GM19395 (cell line): ENCODE data around the gene KIF3C.
"Not testable (repeated sequence)": the region's sequence is repeated elsewhere in the genome, so short reads cannot be mapped to it uniquely, and the experiment has no call there.

ENCODE experiments used
- ATAC-seq: cut with Tn5 transposase; IDR thresholded peaks from one replicate; pipeline ENCODE4 v1.9.1; 2021; ENCODE audit warnings: mild to moderate bottlenecking, moderate library complexity; ENCODE audit not compliant: unreplicated experiment

KIF3C gene

DNA sequence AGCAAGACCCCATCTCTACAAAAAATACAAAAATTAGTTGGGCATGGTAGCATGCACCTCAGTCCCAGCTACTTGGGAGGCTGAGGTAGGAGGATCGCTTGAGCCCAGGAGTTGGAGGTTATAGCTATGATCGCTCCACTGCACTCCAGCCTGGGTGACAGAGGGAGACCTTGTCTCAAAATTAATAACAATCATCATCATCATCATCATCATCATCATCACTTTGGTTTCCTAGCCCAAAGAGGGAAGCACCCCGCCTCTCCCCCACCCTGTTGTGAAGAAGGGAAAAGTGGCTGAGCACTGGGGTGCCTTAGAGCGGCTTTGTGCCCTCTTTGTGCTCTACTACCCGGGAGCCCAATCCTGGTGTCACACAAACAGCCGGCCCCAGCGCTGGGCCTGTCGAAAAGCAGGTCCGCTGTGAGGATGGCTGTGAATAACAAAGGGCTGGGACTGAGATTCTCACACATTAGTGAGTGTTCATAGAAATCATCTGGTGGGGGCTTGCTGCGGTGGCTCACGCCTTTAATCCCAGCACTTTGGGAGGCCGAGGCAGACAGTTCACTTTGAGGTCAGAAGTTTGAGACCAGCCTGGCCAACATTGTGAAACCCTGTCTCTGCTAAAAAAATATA lies 61.4 kb downstream of the KIF3C start:
- ATAC-seq, result no peak

DNA sequence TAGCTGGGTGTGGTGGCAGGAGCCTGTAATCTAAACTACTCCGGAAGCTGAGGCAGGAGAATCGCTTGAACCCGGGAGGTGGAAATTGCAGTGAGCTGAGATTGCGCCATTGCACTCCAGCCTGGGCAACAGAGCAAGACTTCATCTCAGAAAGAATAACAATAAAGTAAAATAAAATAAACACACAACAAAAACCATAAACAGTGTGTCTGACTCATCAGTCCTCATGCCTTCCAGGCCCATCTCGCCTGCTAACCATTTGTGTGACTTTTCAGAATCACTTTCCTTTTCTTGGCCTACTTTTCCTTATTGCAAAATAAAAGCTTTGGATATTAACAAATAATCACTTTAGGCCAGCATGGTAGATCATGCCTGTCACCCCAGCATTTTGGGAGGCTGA lies 62.0 kb downstream of the KIF3C start:
- ATAC-seq, result no peak

DNA sequence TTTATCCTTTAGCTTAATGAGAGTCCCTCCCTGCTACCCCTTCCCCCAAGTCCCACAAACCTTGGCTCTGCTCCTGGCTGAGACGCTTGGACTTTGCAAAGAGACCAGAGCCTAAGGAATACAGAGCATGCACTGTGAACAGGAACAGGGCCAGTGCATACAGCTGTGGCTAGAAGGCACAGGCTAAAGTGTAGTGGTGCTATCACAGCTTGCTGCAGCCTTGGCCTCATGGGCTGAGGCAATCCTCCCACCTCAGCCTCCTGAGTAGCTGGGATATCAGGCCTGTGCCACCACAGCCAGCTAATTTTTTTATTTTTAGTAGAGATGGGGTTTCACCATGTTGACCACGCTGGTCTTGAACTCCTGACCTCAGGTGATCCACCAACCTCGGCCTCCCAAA lies 64.5 kb downstream of the KIF3C start:
- ATAC-seq, result no peak

DNA sequence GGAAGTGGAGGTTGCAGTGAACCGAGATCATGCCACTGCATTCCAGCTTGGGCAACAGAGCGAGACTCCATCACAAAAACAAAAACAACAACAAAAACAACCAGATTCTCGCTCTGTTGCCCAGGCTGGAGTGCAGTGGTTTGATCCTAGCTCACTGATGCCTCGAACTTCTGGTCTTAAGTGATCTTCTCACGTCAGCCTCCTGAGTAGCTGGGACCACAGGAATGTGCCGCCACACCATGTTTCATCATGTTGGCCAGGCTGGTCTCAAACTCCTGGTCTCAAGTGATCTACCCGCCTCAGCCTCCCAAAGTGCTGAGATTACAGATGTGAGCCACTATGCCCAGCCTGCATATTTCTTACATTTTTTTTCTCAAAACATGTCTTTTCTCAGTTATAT lies 64.9 kb downstream of the KIF3C start:
- not testable (repeated sequence) for ATAC-seq

DNA sequence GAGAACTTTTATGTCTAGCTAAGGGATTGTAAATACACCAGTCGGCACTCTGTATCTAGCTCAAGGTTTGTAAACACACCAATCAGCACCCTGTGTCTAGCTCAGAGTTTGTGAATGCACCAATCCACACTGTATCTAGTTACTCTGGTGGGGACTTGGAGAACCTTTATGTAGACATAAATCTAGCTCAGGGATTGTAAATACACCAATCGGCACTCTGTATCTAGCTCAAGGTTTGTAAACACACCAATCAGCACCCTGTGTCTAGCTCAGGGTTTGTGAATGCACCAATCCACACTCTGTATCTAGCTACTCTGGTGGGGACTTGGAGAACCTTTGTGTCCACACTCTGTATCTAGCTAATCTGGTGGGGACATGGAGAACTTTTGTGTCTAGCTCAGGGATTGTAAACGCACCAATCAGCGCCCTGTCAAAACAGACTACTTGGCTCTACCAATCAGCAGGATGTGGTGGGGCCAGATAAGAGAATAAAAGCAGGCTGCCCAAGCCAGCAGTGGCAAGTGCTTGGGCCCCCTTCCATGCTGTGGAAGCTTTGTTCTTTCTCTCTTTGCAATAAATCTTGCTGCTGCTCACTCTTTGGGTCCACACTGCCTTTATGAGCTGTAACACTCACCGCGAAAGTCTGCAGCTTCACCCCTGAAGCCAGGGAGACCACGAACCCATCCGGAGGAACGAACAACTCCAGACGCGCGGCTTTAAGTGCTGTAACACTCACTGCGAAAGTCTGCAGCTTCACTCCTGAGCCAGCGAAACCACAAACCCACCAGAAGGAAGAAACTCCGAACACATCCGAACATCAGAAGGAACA lies 66.1 kb downstream of the KIF3C start:
- ATAC-seq, result not testable (repeated sequence)

DNA sequence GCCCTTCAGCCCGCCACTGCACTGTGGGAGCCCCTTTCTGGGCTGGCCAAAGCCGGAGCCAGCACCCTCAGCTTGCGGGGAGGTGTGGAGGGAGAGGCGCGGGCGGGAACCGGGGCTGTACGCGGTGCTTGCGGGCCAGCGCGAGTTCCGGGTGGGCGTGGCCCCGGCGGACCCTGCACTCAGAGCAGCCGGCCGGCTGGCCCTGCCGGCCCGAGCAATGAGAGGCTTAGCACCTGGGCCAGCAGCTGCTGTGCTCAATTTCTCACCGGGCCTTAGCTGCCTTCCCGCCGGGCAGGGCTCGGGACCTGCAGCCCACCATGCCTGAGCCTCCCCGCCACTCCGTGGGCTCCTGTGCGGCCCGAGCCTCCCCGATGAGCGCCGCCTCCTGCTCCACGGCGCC lies 66.9 kb downstream of the KIF3C start:
- ATAC-seq, result not testable (repeated sequence)

DNA sequence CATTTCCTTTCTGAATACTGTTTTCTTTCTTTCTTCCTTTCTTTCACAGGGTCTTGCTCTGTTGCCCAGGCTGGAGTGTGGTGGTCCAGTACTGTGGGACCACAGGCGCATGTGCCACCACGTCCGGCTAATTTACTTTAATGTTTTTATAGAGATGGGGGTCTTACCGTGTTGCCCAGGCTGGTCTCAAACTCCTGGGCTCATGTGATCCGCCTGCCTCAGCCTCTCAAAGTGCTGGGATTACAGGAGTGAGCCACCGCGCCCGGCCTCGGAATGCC lies 68.7 kb downstream of the KIF3C start:
- ATAC-seq, result not testable (repeated sequence)

DNA sequence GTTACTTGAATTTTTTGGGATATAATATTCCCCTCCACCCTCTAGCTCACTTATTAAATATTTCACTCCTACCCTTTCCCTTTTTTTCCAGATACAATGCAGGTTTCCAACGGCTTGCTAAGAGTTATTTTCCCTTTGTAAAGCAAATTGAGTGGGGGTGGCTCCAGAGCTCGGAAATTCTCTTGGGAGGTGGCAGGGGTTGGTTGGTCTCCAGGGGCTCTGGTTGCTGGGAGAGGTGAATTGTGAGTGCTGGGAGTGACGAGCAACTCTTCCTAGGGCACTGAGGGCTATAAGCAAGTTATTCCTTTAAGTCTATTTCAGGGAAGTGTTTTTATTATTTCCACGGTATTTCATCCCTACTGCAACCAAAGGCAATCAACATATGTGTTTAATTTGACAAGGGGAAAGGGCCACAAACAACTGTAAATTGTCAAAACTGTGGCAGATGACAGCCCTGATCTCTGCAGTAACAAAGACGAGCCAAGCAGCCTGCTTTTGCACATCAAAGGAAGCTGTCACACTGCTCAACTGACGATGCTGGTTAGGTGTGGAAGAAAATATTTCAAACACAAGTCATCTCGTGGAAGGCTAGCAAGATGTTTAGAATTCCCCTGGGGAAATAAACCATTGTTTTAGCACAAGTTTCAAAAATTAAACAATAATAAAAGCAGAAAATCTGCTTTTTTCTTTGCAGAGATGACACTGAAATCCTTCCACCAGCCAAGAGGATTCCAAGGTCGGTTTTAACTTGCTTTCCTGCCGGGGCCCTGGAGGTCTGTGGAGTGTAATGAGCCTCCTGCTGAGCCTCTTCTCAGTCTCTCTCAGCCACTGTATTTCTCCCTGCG lies 69.2 kb downstream of the KIF3C start:
- no peak for ATAC-seq

DNA sequence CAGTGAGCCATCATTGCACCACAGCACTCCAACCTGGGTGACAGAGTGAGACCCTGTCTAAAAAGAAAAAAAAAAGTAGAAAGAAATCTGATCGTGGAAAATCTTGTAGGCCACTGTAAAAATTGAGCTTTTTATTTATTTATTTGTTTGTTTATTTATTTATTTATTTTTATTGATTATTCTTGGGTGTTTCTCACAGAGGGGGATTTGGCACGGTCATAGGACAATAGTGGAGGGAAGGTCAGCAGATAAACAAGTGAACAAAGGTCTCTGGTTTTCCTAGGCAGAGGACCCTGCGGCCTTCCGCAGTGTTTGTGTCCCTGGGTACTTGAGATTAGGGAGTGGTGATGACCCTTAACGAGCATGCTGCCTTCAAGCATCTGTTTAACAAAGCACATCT lies 72.7 kb downstream of the KIF3C start:
- not testable (repeated sequence) for ATAC-seq

DNA sequence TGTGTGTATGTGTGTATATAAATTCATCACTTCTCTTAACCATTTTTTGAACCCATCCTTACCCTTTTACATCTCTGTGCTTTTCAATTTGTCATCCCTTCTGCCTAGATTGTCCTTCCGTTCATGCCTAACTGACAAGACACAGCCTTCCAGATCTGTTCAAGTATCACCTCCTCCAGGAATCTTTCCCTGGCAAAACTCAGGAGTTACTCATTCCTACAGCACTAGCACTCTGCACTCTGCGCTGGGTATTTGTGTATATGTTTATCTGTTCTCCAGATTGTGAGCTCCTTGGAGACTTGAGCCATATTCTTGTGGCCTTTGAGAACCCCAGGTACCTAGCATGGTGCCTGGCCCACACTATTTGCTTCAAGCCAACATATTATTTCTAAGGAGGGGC lies 77.2 kb downstream of the KIF3C start:
- no peak for ATAC-seq

DNA sequence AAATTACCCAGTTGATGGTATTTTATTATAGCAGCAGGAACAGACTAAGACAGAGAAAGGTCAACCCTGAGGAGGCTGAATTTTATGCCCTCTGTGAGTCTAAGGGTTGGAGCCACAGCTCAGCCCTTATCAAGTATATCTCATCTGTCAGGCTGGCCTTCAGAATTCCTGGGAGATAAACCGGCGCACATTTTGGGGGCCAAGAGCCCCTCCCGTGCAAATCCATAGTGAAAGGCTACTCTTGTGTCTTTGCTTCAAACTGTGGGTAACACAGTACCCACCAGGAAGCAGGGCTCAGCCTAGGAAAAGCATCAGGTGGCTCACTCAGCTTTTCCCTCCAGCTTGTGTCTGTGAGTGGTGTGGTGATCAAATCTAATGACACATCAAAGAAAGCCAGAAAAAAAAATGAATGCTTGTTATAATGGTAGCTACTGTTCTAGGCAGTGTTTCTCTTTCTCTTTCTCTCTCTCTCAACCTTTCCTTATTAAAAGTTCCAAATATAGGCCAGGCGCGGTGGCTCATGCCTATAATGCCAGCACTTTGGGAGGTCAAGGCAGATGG lies 79.0 kb downstream of the KIF3C start:
- ATAC-seq, result no peak

DNA sequence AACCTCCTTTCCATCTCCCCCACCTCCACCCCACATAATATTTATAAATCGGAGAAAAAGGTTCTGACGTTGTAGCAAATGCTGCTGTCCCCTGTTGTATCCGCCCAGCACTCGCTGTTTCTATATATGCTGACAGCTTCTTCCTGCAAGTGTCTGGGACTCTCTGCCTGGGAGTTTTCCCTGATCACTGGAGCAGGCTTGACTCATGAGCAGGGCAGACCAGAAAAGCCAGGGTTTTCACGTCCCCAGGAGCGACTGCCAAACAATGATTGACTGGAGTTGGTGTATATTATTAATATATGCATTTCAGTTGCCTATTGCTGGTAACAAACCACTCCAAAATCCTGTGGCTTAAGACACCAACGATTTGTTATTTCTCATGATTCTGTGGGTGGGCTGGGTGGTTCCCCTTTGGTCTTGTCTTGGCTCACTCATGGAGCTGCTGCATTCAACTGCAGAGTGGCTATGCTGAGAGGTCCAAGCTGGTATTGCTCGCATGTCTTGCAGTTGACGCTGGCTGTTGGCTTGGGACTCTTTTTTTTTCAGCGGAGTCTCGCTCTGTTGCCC lies 82.8 kb downstream of the KIF3C start:
- no peak for ATAC-seq

DNA sequence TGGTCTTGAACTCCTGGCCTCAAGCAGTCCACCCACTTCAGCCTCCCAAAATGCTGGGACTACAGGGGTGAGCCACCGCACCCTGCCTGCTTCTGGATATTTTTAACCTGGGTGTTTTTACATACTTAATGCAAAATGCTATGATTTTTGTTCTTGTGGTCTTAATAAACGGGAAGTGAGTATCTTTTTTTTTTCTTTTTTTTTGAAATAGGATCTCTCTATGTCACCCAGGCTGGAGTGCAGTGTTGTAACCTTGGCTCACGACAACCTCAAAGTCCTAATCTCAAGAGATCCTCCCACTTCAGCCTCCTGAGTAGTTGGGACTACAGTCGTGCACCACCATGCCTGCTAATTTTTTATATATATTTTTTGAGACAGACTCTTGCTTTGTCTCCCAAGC lies 84.8 kb downstream of the KIF3C start:
- no peak for ATAC-seq

DNA sequence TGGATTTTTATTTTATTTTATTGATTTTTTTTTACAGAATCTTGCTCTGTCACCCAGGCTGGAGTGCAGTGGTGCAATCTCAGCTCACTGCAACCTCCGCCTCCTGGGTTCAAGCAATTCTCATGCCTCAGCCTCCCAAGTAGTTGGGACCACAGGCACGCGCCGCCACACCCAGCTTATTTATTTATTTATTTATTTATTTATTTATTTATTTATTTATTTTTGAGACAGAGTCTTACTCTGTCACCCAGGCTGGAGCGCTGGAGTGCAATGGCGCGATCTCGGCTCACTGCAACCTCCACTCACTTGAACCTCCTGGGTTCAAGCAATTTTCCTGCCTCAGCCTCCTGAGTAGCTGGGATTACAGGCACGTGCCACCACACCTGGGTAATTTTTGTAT lies 86.0 kb downstream of the KIF3C start:
- not testable (repeated sequence) for ATAC-seq

DNA sequence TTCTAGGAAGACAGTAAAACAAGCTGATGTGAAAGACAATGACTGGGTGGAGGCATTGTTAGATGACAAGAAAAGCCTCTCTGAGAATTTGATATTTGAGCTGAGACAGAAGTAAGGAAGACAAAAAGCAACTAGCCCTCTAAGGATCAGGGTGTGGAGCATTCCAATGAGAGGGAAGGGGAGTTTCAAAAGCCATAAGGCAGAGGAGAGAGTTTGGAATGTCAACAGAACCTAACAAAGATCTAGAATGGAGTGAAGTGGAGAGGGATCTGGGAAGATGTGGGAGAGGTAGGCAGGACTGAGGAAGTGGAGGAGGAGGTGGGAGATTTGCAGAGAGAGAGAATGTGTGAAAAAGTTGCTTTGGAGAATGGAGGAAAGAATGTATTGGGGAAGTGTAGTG lies 86.7 kb downstream of the KIF3C start:
- no peak for ATAC-seq

DNA sequence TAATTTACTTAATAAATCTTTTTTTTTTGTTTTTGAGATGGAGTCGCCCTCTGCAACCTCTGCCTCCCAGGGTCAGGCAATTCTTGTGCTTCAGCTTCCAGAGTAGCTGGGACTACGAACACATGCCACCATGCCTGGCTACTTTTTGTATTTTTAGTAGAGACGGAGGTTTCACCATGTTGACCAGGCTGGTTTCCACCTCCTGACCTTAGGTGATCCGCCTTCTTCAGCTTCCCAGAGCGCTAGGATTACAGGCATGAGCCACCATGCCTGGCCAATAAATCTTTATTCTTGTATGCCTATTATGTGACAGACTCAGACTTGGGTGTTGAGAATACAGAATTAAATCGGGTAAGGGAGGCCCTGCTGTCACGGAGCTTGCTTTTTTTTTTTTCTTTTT lies 87.3 kb downstream of the KIF3C start:
- no peak for ATAC-seq

DNA sequence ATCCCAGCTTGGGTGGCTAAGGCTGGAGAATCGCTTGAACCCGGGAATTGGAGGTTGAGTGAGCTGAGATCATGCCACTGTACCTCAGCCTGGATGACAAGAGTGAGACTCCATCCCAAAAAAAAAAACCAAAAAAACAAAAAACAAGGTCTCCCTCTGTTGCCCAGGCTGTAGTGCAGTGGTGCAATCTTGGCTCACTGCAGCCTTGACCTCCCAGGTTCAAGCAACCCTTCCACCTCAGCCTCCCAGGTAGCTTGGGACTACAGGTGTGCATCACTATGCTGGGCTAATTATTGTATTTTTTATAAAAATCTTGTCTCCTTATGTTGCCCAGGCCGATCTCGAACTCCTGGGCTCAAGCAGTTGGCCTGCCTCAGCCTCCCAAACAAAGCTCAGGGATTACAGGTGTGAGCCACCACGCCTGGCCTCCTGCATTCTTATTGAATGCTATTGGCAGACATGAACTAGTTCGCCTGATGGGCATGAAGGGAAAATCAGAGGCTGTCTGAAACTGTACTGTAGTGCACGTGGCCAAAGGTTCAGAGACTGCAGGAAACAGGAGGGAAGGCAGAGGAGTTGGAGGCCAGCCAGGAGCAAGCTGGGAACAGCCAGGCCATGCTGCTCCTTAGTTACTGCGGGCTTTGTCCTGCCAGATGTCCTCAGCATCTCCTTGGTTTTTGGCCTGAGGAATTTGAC lies 88.0 kb downstream of the KIF3C start:
- no peak for ATAC-seq

DNA sequence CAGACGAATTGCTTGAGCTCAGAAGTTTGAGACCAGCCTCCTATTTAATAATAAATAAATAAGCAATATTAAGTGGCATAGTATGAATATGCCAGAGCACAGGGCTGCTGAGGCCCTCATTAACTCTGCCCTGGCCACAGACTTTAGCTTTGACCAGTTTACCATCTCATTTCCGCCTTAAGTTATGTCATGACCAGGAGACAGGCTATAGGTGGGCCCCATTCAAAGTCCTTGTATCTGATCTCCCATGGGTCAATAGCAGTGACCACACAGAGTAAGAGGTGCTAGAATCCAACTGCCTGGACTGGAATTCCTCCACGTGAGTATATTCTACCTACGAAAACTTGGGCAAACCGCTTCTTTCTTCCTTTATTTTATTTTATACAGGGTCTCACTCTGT lies 90.6 kb downstream of the KIF3C start:
- ATAC-seq, result no peak

DNA sequence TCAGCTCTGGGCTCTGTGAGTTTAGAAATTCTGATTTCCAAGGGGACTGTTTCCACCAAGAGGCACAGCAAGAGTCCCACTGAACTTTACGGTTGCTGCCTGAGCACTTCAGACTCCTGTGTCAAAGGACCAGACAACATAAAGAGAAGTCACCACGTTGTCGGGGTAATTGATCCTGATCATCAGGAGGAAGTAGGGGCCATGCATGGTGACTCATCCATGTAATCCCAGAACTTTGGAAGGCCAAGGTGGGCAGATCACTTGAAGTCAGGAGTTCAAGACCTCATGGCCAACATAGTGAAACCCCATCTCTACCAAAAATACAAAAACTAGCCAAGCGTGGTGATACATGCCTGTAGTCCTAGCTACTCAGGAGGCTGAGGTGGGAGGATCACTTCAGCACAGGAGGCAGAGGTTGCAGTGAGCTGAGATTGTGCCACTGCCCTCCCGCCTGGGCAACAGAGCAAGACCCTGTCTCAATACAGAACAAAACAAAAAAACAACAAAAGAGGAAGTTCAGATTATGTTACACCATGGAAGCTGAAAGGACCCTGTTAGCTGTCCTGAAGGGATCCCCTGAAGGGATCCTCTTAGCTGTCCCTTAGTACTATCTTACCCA lies 94.6 kb downstream of the KIF3C start:
- no peak for ATAC-seq

DNA sequence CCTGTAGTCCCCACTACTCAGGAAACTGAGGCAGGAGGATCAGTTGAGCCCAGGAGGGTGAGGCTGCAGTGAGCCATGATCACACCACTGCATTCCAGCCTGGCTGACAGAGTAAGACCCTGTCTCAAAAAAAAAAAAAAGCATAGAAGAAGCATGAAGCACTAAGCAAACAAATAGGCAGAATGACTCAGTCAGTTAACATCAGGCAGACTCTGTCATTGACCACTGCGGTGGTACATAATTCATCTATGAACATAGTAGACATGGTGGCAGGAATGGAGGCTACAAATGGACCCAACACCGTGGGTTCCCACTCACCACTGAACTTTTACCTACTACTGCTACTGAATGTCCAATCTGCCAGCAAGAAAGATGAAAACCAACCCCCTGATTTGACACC lies 96.4 kb downstream of the KIF3C start:
- no peak for ATAC-seq
